SK-N-SH (cell line): ENCODE data around the gene ZC3H7A.

Experiments used
- CTCF ChIP-seq: fragments of 200-600 bp; sonication (generic); IDR thresholded peaks from 2 replicates; pipeline ENCODE4 v1.6.1; 2017; ENCODE audit warnings: antibody characterized with exemption, mild to moderate bottlenecking, moderate library complexity
- EP300 ChIP-seq, 2 experiments: IDR thresholded peaks; 2 replicates each; pipeline versions ENCODE4 v1.4.0 to v1.6.1; 2012; ENCODE audit warnings: borderline replicate concordance in 1 of 2, low read depth in 1 of 2, low read length in 1 of 2
- GATA2 ChIP-seq: sonication (generic); formaldehyde crosslinking; IDR thresholded peaks from 2 replicates; pipeline ENCODE4 v1.5.0; 2020; ENCODE audit warnings: mild to moderate bottlenecking, missing genetic modification reagents
- POLR2AphosphoS5 ChIP-seq: IDR thresholded peaks from 2 replicates; pipeline ENCODE4 v1.6.1; 2012; ENCODE audit warnings: low read depth, low read length
- RAD21 ChIP-seq: IDR thresholded peaks from 2 replicates; pipeline ENCODE4 v1.6.1; 2012; ENCODE audit warnings: mild to moderate bottlenecking, low read length
- RCOR1 ChIP-seq: fragments of 150-350 bp; IDR thresholded peaks from 2 replicates; pipeline ENCODE4 v1.6.1; 2017; ENCODE audit warnings: antibody characterized with exemption, low read length
- RXRA ChIP-seq: IDR thresholded peaks from 2 replicates; pipeline ENCODE4 v1.4.0; 2012; ENCODE audit warnings: low read depth, mild to moderate bottlenecking, borderline replicate concordance
- SIN3A ChIP-seq: IDR thresholded peaks from 2 replicates; pipeline ENCODE4 v1.6.1; 2012; ENCODE audit warnings: low read depth, mild to moderate bottlenecking, low read length, moderate library complexity, borderline replicate concordance
- TAF1 ChIP-seq: IDR thresholded peaks from 2 replicates; pipeline ENCODE4 v1.6.1; 2012; ENCODE audit warnings: low read depth, mild to moderate bottlenecking, low read length, moderate library complexity, borderline replicate concordance
- TCF12 ChIP-seq: IDR thresholded peaks from 2 replicates; pipeline ENCODE4 v1.4.0; 2012
- USF2 ChIP-seq: fragments of 150-350 bp; IDR thresholded peaks from 2 replicates; pipeline ENCODE4 v1.6.1; 2017; ENCODE audit warnings: antibody characterized with exemption, low read length, low read depth, borderline replicate concordance
- ZBTB33 ChIP-seq: IDR thresholded peaks from 2 replicates; pipeline ENCODE4 v1.4.0; 2012; ENCODE audit warnings: low read depth, borderline replicate concordance
- TF ChIP-seq, protein P1 (sequence below): IDR thresholded peaks from 2 replicates; pipeline ENCODE4; 2012
- TF ChIP-seq, protein P2 (sequence below): IDR thresholded peaks from 2 replicates; pipeline ENCODE4 v1.4.0; 2012; ENCODE audit warnings: low read depth

DNA sequence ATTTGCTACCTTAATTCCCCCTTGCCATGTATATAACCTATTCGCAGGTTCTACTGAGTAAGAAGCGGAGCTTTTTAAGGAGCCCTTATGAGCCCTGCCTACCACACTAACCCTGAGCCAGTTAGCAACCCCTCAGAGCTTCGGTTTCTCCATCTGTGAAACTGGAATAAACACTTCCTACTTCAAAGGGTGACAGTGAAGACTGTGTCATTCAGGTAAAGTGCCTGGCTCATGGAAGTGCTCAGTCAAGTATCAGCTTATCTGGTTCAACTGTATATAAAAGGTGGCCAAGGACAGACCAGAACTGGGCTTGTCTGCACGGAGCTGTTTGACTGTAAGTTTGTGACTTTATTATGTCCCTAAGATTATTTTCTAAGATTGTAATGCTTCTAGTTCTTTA is 85.4 kb downstream of the ZC3H7A start:
- no peak for TF ChIP-seq CTCF
- TF ChIP-seq, protein P1, sequence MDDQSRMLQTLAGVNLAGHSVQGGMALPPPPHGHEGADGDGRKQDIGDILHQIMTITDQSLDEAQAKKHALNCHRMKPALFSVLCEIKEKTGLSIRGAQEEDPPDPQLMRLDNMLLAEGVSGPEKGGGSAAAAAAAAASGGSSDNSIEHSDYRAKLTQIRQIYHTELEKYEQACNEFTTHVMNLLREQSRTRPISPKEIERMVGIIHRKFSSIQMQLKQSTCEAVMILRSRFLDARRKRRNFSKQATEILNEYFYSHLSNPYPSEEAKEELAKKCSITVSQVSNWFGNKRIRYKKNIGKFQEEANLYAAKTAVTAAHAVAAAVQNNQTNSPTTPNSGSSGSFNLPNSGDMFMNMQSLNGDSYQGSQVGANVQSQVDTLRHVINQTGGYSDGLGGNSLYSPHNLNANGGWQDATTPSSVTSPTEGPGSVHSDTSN, result no peak
- TF ChIP-seq USF2, result no peak
- no peak for TF ChIP-seq RCOR1
- no peak for TF ChIP-seq POLR2AphosphoS5
- TF ChIP-seq ZBTB33, result no peak
- no peak for TF ChIP-seq SIN3A
- TF ChIP-seq EP300 (IDR thresholded peaks at IDR 0.05; ENCODE audit: borderline replicate concordance in 1 of 2, low read depth in 1 of 2, low read length in 1 of 2), result no peak
- TF ChIP-seq TCF12, result no peak
- no peak for TF ChIP-seq TAF1
- TF ChIP-seq, protein P2, sequence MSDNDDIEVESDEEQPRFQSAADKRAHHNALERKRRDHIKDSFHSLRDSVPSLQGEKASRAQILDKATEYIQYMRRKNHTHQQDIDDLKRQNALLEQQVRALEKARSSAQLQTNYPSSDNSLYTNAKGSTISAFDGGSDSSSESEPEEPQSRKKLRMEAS, result no peak
- TF ChIP-seq GATA2 (CRISPR knock-in tag), result no peak
- no peak for TF ChIP-seq RAD21
- no peak for TF ChIP-seq RXRA
